H1 (cell line): ENCODE results near the gene FAM50A. TPM values are rescaled to one million over a fixed set of nuclear protein-coding genes. Genes with fewer than 3 reads are reported as not detected.

Experiments used
- CTCF ChIA-PET: fragments of 300-600 bp; sonication (Branson Sonifier 250); formaldehyde crosslinking; loops from one replicate; lab custom pipeline; 2021; ENCODE audit not compliant: partially characterized antibody; lab: Charles Lee
- POLR2A ChIA-PET: fragments of 300-600 bp; sonication (Branson Sonifier 250); formaldehyde crosslinking; loops from one replicate; lab custom pipeline; 2021; ENCODE audit warnings: inconsistent platforms; ENCODE audit not compliant: partially characterized antibody; lab: Charles Lee
- DNase-seq, 2 experiments: peaks; one replicate each; pipeline versions ENCODE4 v3.0.0 to v3.0.0-alpha.2; 2010 to 2022; ENCODE audit warnings: low spot score in 2 of 2, low read depth in 1 of 2, mixed read lengths in 1 of 2
- FAIRE-seq: peaks from 2 replicates; lab custom pipeline; 2011; peaks lifted over from hg19 to GRCh38; lab: Jason Lieb, UNC
- H2AFZ ChIP-seq: 2 replicates; pipeline ENCODE4 v1.8.1; 2012; ENCODE audit warnings: low read length, inconsistent platforms
- H2AK5ac ChIP-seq: 2 replicates; pipeline ENCODE4 v1.6.1; 2013; ENCODE audit warnings: low read depth, low read length
- H2BK120ac ChIP-seq: replicated peaks from 2 replicates; pipeline ENCODE3; 2013; ENCODE audit warnings: low read depth, low read length, inconsistent platforms
- H2BK12ac ChIP-seq: 2 replicates; pipeline ENCODE4 v1.6.1; 2013; ENCODE audit warnings: low read depth, low read length
- H2BK15ac ChIP-seq: 2 replicates; pipeline ENCODE4 v1.6.1; 2013; ENCODE audit warnings: low read length
- H2BK20ac ChIP-seq: 2 replicates; pipeline ENCODE4 v1.6.1; 2013; ENCODE audit warnings: low read length
- H2BK5ac ChIP-seq: 2 replicates; pipeline ENCODE4 v1.6.1; 2013; ENCODE audit warnings: low read depth, low read length
- H3K14ac ChIP-seq: 2 replicates; pipeline ENCODE4 v1.6.1; 2013; ENCODE audit warnings: inconsistent platforms; ENCODE audit not compliant: insufficient read length
- H3K18ac ChIP-seq: 2 replicates; pipeline ENCODE4 v1.6.1; 2013; ENCODE audit warnings: low read length; ENCODE audit errors: extremely low read depth
- H3K23ac ChIP-seq: 2 replicates; pipeline ENCODE4 v1.6.1; 2013; ENCODE audit warnings: inconsistent platforms; ENCODE audit not compliant: insufficient read length
- H3K23me2 ChIP-seq: 2 replicates; pipeline ENCODE4 v1.6.1; 2013; ENCODE audit warnings: low read depth, low read length
- H3K27ac ChIP-seq: 2 replicates; pipeline ENCODE4 v1.6.1; 2011; ENCODE audit warnings: low read depth, low read length, inconsistent platforms
- H3K27me3 ChIP-seq, 4 experiments: replicated peaks in 1 of 4; 1 replicate in 1 of 4; 2 replicates in 3 of 4; pipeline versions ENCODE4 v1.6.1 to v1.8.1; 2011 to 2013; ENCODE audit warnings: low read length in 3 of 4, mild to moderate bottlenecking in 3 of 4, inconsistent platforms in 2 of 4, mixed read lengths in 2 of 4, moderate library complexity in 1 of 4; ENCODE audit not compliant: control insufficient read depth in 3 of 4, insufficient read depth in 3 of 4; ENCODE audit errors: extremely low read depth in 1 of 4
- H3K36me3 ChIP-seq, 4 experiments: 2 replicates each; pipeline versions ENCODE4 v1.6.1 to v1.8.1; 2011 to 2013; ENCODE audit warnings: mild to moderate bottlenecking in 4 of 4, low read length in 3 of 4, moderate library complexity in 2 of 4, control low read depth in 1 of 4, inconsistent platforms in 1 of 4; ENCODE audit not compliant: insufficient read depth in 4 of 4, control insufficient read depth in 2 of 4
- H3K4ac ChIP-seq: replicated peaks from 2 replicates; pipeline ENCODE3; 2013; ENCODE audit warnings: low read length, low read depth, mixed read lengths, inconsistent platforms; ENCODE audit not compliant: insufficient read length
- H3K4me1 ChIP-seq, 4 experiments: replicated peaks in 1 of 4; 1 replicate in 1 of 4; 2 replicates in 3 of 4; pipeline versions ENCODE4 v1.6.1 to v1.8.1; 2011 to 2013; ENCODE audit warnings: low read length in 3 of 4, inconsistent platforms in 2 of 4, mixed read lengths in 1 of 4; ENCODE audit not compliant: insufficient read depth in 4 of 4, control insufficient read depth in 3 of 4
- H3K4me2 ChIP-seq, 2 experiments: 2 replicates each; pipeline versions ENCODE4 v1.6.1 to v1.8.1; 2011 to 2013; ENCODE audit warnings: low read depth in 2 of 2, low read length in 2 of 2, control low read depth in 1 of 2, inconsistent platforms in 1 of 2, mild to moderate bottlenecking in 1 of 2; ENCODE audit not compliant: insufficient read depth in 1 of 2
- H3K4me3 ChIP-seq, 4 experiments: fragments of 200-600, 300-600 bp in 1 of 4; sonication (generic), shearing (Covaris generic), sonication (Bioruptor Twin) in 1 of 4; 2 replicates each; pipeline versions ENCODE4 v1.5.1 to v1.8.1; 2011 to 2016; ENCODE audit warnings: low read length in 4 of 4, low read depth in 3 of 4, control low read depth in 2 of 4, inconsistent platforms in 2 of 4, mild to moderate bottlenecking in 2 of 4, mixed read lengths in 1 of 4, moderate library complexity in 1 of 4; ENCODE audit not compliant: insufficient read depth in 2 of 4; ENCODE audit errors: extremely low read depth in 1 of 4
- H3K56ac ChIP-seq: replicated peaks from 2 replicates; pipeline ENCODE3; 2013; ENCODE audit warnings: low read depth, mild to moderate bottlenecking, mixed read lengths, low read length, inconsistent platforms; ENCODE audit not compliant: insufficient read length
- H3K79me1 ChIP-seq: 2 replicates; pipeline ENCODE4 v1.6.1; 2013; ENCODE audit warnings: low read depth, low read length, control low read depth
- H3K79me2 ChIP-seq, 2 experiments: 2 replicates each; pipeline versions ENCODE4 v1.6.1 to v1.8.1; 2012 to 2013; ENCODE audit warnings: low read length in 2 of 2, mild to moderate bottlenecking in 2 of 2, inconsistent platforms in 1 of 2; ENCODE audit not compliant: insufficient read depth in 2 of 2, control insufficient read depth in 1 of 2
- H3K9ac ChIP-seq, 4 experiments: replicated peaks in 1 of 4; 1 replicate in 1 of 4; 2 replicates in 3 of 4; pipeline versions ENCODE4 v1.6.1 to v1.8.1; 2011 to 2013; ENCODE audit warnings: low read depth in 3 of 4, low read length in 3 of 4, control low read depth in 2 of 4, mild to moderate bottlenecking in 2 of 4, moderate library complexity in 2 of 4, inconsistent platforms in 1 of 4; ENCODE audit errors: extremely low read depth in 1 of 4
- H3K9me3 ChIP-seq, 2 experiments: 2 replicates each; pipeline versions ENCODE4 v1.6.1 to v1.8.1; 2012 to 2013; ENCODE audit warnings: mild to moderate bottlenecking in 2 of 2, moderate library complexity in 2 of 2, control low read depth in 1 of 2, inconsistent platforms in 1 of 2, low read depth in 1 of 2, low read length in 1 of 2, mixed read lengths in 1 of 2; ENCODE audit not compliant: insufficient read depth in 2 of 2
- H4K20me1 ChIP-seq, 2 experiments: replicated peaks in 1 of 2; 2 replicates each; pipeline versions ENCODE3 to v1.8.1; 2011 to 2013; ENCODE audit warnings: inconsistent platforms in 2 of 2, low read length in 2 of 2, mild to moderate bottlenecking in 1 of 2; ENCODE audit not compliant: insufficient read depth in 2 of 2, control insufficient read depth in 1 of 2
- H4K5ac ChIP-seq: 2 replicates; pipeline ENCODE4 v1.6.1; 2013; ENCODE audit warnings: low read length, low read depth, mixed read lengths, inconsistent platforms; ENCODE audit not compliant: insufficient read length
- H4K8ac ChIP-seq: 2 replicates; pipeline ENCODE4 v1.8.0; 2013; ENCODE audit warnings: mild to moderate bottlenecking, moderate library complexity, low read length, inconsistent platforms; ENCODE audit not compliant: insufficient read depth; ENCODE audit errors: extremely low read depth
- H4K91ac ChIP-seq: replicated peaks from 2 replicates; pipeline ENCODE3; 2013; ENCODE audit warnings: low read length, mixed read lengths, inconsistent platforms; ENCODE audit not compliant: insufficient read length
- CEBPB ChIP-seq: IDR thresholded peaks from 2 replicates; pipeline ENCODE4 v1.6.1; 2012; ENCODE audit warnings: low read depth, low read length
- KDM1A ChIP-seq: fragments of 200-600, 300-600 bp; sonication (generic); IDR thresholded peaks from 2 replicates; pipeline ENCODE4 v1.7.1; 2016; ENCODE audit warnings: mild to moderate bottlenecking, low read length, borderline replicate concordance
- POLR2AphosphoS5 ChIP-seq: IDR thresholded peaks from 2 replicates; pipeline ENCODE4 v1.6.1; 2011; ENCODE audit warnings: low read depth, low read length
- RFX5 ChIP-seq: IDR thresholded peaks from 2 replicates; pipeline ENCODE4 v1.6.1; 2011; ENCODE audit warnings: low read depth, low read length, improper control_type of control experiment, borderline replicate concordance
- SIN3A ChIP-seq, 2 experiments: IDR thresholded peaks in 1 of 2; conservative IDR thresholded peaks in 1 of 2; 2 replicates each; pipeline ENCODE4 v1.6.1; 2011 to 2012; ENCODE audit warnings: low read length in 2 of 2, improper control_type of control experiment in 1 of 2, low read depth in 1 of 2, mild to moderate bottlenecking in 1 of 2
- SIRT6 ChIP-seq: IDR thresholded peaks from one replicate; pipeline ENCODE4 v1.7.1; 2012; ENCODE audit warnings: low read length, inconsistent platforms
- TAF7 ChIP-seq: optimal IDR thresholded peaks from 2 replicates; pipeline ENCODE3; 2011; ENCODE audit warnings: low read depth, mild to moderate bottlenecking, inconsistent platforms, low read length, moderate library complexity, borderline replicate concordance
- TBP ChIP-seq: IDR thresholded peaks from 2 replicates; pipeline ENCODE4 v1.6.1; 2011; ENCODE audit warnings: low read depth, low read length, improper control_type of control experiment
- WGBS, 2 experiments: shearing (Covaris generic) in 1 of 2; methylation state at CpG; one replicate each; pipeline versions ENCODE4 v1.1.6 to v1.1.7; 2013 to 2015; ENCODE audit warnings: low lambda C conversion rate in 2 of 2, mixed read lengths in 2 of 2, inconsistent platforms in 1 of 2, low coverage in 1 of 2, missing lambda C conversion rate in 1 of 2; ENCODE audit not compliant: insufficient replicate concordance in 2 of 2, insufficient coverage in 1 of 2, insufficient read length in 1 of 2; ENCODE audit errors: extremely low coverage in 1 of 2, missing lambda C conversion rate in 1 of 2; 5-methylcytosine and 5-hydroxymethylcytosine counted together
- polyA plus RNA-seq, 7 experiments: library from polyadenylated mRNA; depleted of rRNA in 3 of 7; stranded (reverse) in 5 of 7; unstranded in 2 of 7; fragments of >200 nt in 5 of 7; fragments of 200-250 nt in 2 of 7; gene quantifications; 1 replicate in 5 of 7; 2 replicates in 1 of 7; 4 replicates in 1 of 7; pipeline versions ENCODE4 v1.2.1 to v1.2.3, GENCODE V29; 2011 to 2013; ENCODE audit warnings: missing spikeins in 2 of 7, mixed read lengths in 2 of 7
- total RNA-seq: library from RNA; stranded (reverse); fragmentation: NEBNext Ultra II Directional; extraction: Animal tissue kit (Norgen Biotek cat#: 25700); gene quantifications from 2 replicates; pipeline ENCODE4 v1.2.1, GENCODE V29; 2021
- TF ChIP-seq, protein P1 (sequence below): IDR thresholded peaks from 2 replicates; pipeline ENCODE4 v1.6.1; 2012; ENCODE audit warnings: inconsistent platforms
- TF ChIP-seq, protein P2 (sequence below), 3 experiments: IDR thresholded peaks; 1 replicate in 2 of 3; 2 replicates in 1 of 3; pipeline versions ENCODE4 v1.5.1 to v1.6.1; 2011; ENCODE audit warnings: low read length in 3 of 3, mild to moderate bottlenecking in 3 of 3, inconsistent platforms in 2 of 3, low read depth in 1 of 3, moderate library complexity in 1 of 3; ENCODE audit not compliant: insufficient read depth in 1 of 3; ENCODE audit errors: control extremely low read depth in 1 of 3
- TF ChIP-seq, protein P3 (sequence below): IDR thresholded peaks from 2 replicates; pipeline ENCODE4 v1.6.1; 2012; ENCODE audit warnings: inconsistent platforms

FAM50A gene
- total and polyA plus RNA-seq, 2 of the 8 experiments (the other 6 are each of a cell fraction or from before 2014, with no cell fraction given) = 30.7 to 48.7 TPM

DNA sequence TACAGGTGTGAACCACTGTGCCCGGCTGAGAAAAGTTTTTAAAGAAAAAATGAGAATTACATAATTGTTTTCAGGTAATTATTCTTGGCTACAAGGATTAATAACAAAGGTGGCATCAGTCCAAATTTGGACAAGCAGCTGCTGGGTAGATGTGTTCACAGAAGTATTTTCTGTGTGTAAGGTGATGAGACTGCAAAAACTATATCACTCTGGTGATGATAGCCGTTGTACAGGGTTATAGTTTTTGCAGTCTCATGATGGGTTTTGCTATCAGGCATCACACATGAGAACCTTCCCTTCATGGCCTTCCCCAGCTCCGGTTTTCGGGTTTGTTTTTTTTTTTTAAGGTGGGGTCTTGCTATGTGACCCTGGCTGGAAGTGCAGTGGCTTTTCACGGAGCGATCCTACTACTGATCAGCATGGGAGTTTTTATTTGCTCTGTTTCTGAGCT, 51.6 kb downstream of the FAM50A start:
- Histone ChIP-seq H3K79me1 (no peaks in the 10 kb centered on the region), H3K23me2 (no peaks in the 10 kb centered on the region), H3K4me3 (no peak overlapping the region), H3K4ac (no peak overlapping the region), H2AK5ac (no peak overlapping the region), H4K20me1 (no peaks in the 10 kb centered on the region), H3K14ac (no peak overlapping the region), H3K27ac (no peak overlapping the region), H3K18ac (no peak overlapping the region), H3K4me2 (no peak overlapping the region), H3K27me3 (no peaks in the 10 kb centered on the region), H4K91ac (no peak overlapping the region), H2BK120ac (no peak overlapping the region), H3K9me3 (no peaks in the 10 kb centered on the region), H4K5ac (no peak overlapping the region), H3K36me3 (no peaks in the 10 kb centered on the region), H2BK5ac (no peak overlapping the region), H4K8ac (no peak overlapping the region), H2AFZ (no peak overlapping the region), H2BK15ac (no peak overlapping the region), H3K23ac (no peak overlapping the region), H3K4me1 (no peaks in the 10 kb centered on the region), H2BK12ac (no peak overlapping the region), H3K56ac (no peak overlapping the region), H2BK20ac (no peak overlapping the region), H3K9ac (no peak overlapping the region), H3K79me2 (no peaks in the 10 kb centered on the region)
- WGBS, 2 experiments = 83% methylated on average over 6 of the region's 6 CpGs; no CpG with 5 or more reads in 1 of the 2 experiments
- no peak for DNase-seq
- POLR2A ChIA-PET = interaction anchor here (0.8 kb wide), 1 partner anchor 98 kb away, joined by 3 read pairs; no protein-coding TSS in a partner anchor
- CTCF ChIA-PET = no interaction called here
- FAIRE-seq = no peak
- TF ChIP-seq TAF7 (no peak), KDM1A (no peak), CEBPB (no peak), SIRT6 (no peak), TBP (no peak), SIN3A (conservative IDR thresholded peaks at IDR 0.05 in 1 of 2, IDR thresholded peaks at IDR 0.05 in 1 of 2; ENCODE audit: low read depth in 1 of 2, low read length in 2 of 2) (no peak), POLR2AphosphoS5 (no peak), RFX5 (no peak)
- TF ChIP-seq, protein P1, sequence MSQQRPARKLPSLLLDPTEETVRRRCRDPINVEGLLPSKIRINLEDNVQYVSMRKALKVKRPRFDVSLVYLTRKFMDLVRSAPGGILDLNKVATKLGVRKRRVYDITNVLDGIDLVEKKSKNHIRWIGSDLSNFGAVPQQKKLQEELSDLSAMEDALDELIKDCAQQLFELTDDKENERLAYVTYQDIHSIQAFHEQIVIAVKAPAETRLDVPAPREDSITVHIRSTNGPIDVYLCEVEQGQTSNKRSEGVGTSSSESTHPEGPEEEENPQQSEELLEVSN = no peak
- TF ChIP-seq, protein P2, sequence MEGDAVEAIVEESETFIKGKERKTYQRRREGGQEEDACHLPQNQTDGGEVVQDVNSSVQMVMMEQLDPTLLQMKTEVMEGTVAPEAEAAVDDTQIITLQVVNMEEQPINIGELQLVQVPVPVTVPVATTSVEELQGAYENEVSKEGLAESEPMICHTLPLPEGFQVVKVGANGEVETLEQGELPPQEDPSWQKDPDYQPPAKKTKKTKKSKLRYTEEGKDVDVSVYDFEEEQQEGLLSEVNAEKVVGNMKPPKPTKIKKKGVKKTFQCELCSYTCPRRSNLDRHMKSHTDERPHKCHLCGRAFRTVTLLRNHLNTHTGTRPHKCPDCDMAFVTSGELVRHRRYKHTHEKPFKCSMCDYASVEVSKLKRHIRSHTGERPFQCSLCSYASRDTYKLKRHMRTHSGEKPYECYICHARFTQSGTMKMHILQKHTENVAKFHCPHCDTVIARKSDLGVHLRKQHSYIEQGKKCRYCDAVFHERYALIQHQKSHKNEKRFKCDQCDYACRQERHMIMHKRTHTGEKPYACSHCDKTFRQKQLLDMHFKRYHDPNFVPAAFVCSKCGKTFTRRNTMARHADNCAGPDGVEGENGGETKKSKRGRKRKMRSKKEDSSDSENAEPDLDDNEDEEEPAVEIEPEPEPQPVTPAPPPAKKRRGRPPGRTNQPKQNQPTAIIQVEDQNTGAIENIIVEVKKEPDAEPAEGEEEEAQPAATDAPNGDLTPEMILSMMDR (IDR thresholded peaks at IDR 0.05; ENCODE audit: control extremely low read depth in 1 of 3, insufficient read depth in 1 of 3, low read depth in 1 of 3, low read length in 3 of 3) = no peak
- TF ChIP-seq, protein P3, sequence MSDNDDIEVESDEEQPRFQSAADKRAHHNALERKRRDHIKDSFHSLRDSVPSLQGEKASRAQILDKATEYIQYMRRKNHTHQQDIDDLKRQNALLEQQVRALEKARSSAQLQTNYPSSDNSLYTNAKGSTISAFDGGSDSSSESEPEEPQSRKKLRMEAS = no peak
